ENCODE results near the gene ZNF639. TPM values are rescaled to one million over a fixed set of nuclear protein-coding genes. Genes with fewer than 3 reads are reported as not detected.

The ZNF639 gene
- total RNA-seq, result 36.6 and 42.4 TPM in 2 replicates

GRCh38 chr3:179322286-179323196 lies at the start of gene ZNF639:
TSS of gene ZNF639 (plus strand) at chr3:179323031. CDS start at chr3:179328294, 5,263 bp downstream.

DNA sequence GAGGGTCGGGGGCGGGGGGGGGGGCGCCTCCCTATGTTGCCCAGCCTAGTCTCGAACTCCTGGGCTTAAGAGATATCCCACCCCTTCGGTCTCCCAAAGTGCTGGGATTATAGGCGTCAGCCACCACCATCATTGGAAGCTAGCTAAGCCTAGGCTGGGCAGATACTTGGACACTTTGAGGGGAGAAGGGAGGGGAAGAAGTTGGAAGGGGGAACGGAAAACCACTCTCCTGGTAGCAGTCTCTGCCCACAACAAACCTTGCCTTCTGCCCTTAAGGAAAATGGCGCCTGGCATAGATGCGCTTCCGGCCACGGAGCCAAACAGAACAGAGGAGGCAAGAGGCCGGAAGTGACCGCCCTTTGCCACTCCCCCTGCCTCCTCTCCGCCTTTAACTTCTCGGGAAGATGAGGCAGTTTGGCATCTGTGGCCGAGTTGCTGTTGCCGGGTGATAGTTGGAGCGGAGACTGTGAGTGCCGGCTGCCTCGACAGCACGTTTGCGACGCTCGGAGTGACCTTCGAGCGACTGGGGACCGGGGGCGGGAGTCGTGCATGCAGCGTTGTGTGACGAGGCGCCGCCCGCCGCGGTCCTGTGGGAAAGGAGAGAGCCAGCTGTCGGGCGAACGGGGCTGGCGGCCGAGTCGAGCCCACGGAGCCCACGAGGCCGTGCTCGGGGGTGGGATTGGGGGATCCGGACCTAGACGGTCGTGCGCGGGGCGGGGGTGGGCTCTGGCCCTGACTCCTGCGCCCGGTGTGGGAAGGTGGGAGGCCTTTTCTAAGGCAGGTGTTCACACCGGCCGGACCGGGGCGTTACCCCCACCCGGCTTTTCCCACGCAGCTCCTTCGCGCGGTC lies 24.7 kb downstream of the ZNF639 start, which contains the start of gene MFN1:
MFN1 (plus strand) TSS at position 365 of the 850 bp plus-strand sequence. CDS start 1,143 bp downstream, outside the sequence.

Other genes with a start within 250 kb of the ZNF639 start
- 29.7 and 32.1 TPM in 2 replicates for gene PIK3CA, start 174.7 kb upstream of the ZNF639 start, total RNA-seq
- 0.77 and 0.85 TPM in 2 replicates for gene KCNMB3, start 71.9 kb upstream of the ZNF639 start, total RNA-seq
- 48.2 and 54.1 TPM in 2 replicates for gene MFN1, start 24.7 kb downstream of the ZNF639 start, total RNA-seq
- gene GNB4, start 128.4 kb downstream of the ZNF639 start, total RNA-seq, result 78.4 and 104 TPM in 2 replicates
- 53.3 and 95.5 TPM in 2 replicates for gene ACTL6A, start 239.9 kb downstream of the ZNF639 start, total RNA-seq